Keratinocyte (primary cell): ENCODE measurements around the gene NR2E3. TPM values are rescaled to one million over a fixed set of nuclear protein-coding genes. Genes with fewer than 3 reads are reported as not detected.

ENCODE experiments used
- DNase-seq: peaks from one replicate; pipeline ENCODE4 v3.0.0-alpha.2; 2011; ENCODE audit warnings: low read depth, missing footprints, low spot score
- FAIRE-seq: peaks from 2 replicates; lab custom pipeline; 2011; peaks lifted over from hg19 to GRCh38; lab: Jason Lieb, UNC
- H2AFZ ChIP-seq: 2 replicates; pipeline ENCODE4 v1.6.0; 2012; ENCODE audit warnings: low read length, control low read depth, inconsistent platforms; ENCODE audit not compliant: control insufficient read depth
- H3K27ac ChIP-seq: 2 replicates; pipeline ENCODE4 v1.5.1; 2011; ENCODE audit warnings: low read length; ENCODE audit not compliant: control insufficient read depth, insufficient read depth
- H3K27me3 ChIP-seq: 3 replicates; pipeline ENCODE4 v1.6.0; 2011; ENCODE audit warnings: low read length; ENCODE audit not compliant: control insufficient read depth, insufficient read depth; ENCODE audit errors: extremely low read depth
- H3K36me3 ChIP-seq, 2 experiments: 2 replicates in 1 of 2; 3 replicates in 1 of 2; pipeline ENCODE4 v1.5.1; 2011; ENCODE audit warnings: low read length in 2 of 2, mild to moderate bottlenecking in 1 of 2; ENCODE audit not compliant: control insufficient read depth in 2 of 2, insufficient read depth in 2 of 2; ENCODE audit errors: extremely low read depth in 1 of 2
- H3K4me1 ChIP-seq: 3 replicates; pipeline ENCODE4 v1.5.1; 2011; ENCODE audit warnings: low read length; ENCODE audit not compliant: control insufficient read depth, insufficient read depth; ENCODE audit errors: extremely low read depth
- H3K4me2 ChIP-seq: 3 replicates; pipeline ENCODE4 v1.6.0; 2011; ENCODE audit warnings: low read depth, low read length; ENCODE audit not compliant: control insufficient read depth, insufficient read depth; ENCODE audit errors: extremely low read depth
- H3K4me3 ChIP-seq, 3 experiments: fragments of 200-600 bp in 1 of 3; sonication (generic) in 1 of 3; 2 replicates in 2 of 3; 3 replicates in 1 of 3; pipeline ENCODE4 v1.5.1; 2011 to 2016; ENCODE audit warnings: low read length in 3 of 3, mild to moderate bottlenecking in 3 of 3, control low read depth in 2 of 3, inconsistent platforms in 1 of 3, low read depth in 1 of 3, mixed read lengths in 1 of 3, mixed run types in 1 of 3, moderate library complexity in 1 of 3; ENCODE audit not compliant: control insufficient read depth in 2 of 3, insufficient read depth in 2 of 3; ENCODE audit errors: extremely low read depth in 1 of 3
- H3K79me2 ChIP-seq: 2 replicates; pipeline ENCODE4 v1.6.0; 2012; ENCODE audit warnings: low read length; ENCODE audit not compliant: control insufficient read depth, insufficient read depth
- H3K9ac ChIP-seq: 3 replicates; pipeline ENCODE4 v1.6.0; 2011; ENCODE audit warnings: low read length; ENCODE audit not compliant: control insufficient read depth, insufficient read depth; ENCODE audit errors: extremely low read depth
- H3K9me1 ChIP-seq: 3 replicates; pipeline ENCODE4 v1.6.0; 2011; ENCODE audit warnings: low read length; ENCODE audit not compliant: control insufficient read depth, insufficient read depth; ENCODE audit errors: extremely low read depth
- H3K9me3 ChIP-seq: 2 replicates; pipeline ENCODE4 v1.5.1; 2012; ENCODE audit warnings: low read depth, low read length; ENCODE audit not compliant: control insufficient read depth
- H4K20me1 ChIP-seq: 3 replicates; pipeline ENCODE4 v1.6.0; 2011; ENCODE audit warnings: low read length; ENCODE audit not compliant: control insufficient read depth, insufficient read depth; ENCODE audit errors: extremely low read depth
- EZH2 ChIP-seq: IDR thresholded peaks from one replicate; pipeline ENCODE4 v1.6.1; 2012; ENCODE audit warnings: inconsistent platforms, mild to moderate bottlenecking, low read length, moderate library complexity
- dilution Hi-C: fragments of 300-500 bp; cut with MboI; formaldehyde crosslinking; loops from one replicate; pipeline ENCODE4 v1.7.0; 2020; ENCODE audit warnings: low sequenced_read_pairs; ENCODE audit not compliant: extremely low pct_ligation_motif_present
- polyA plus RNA-seq, 5 experiments: library from polyadenylated mRNA; depleted of rRNA in 3 of 5; stranded (reverse) in 3 of 5; stranded (forward) in 1 of 5; unstranded in 1 of 5; fragments of >200 nt; gene quantifications; 1 replicate in 1 of 5; 2 replicates in 3 of 5; 3 replicates in 1 of 5; pipeline versions ENCODE4 v1.2.1 to v1.2.3, GENCODE V29; 2011 to 2012; ENCODE audit warnings: missing spikeins in 2 of 5, low read depth in 1 of 5, low replicate concordance in 1 of 5
- TF ChIP-seq, protein P1 (sequence below), 3 experiments: IDR thresholded peaks in 1 of 3; conservative IDR thresholded peaks in 1 of 3; optimal IDR thresholded peaks in 1 of 3; 2 replicates in 2 of 3; 3 replicates in 1 of 3; pipeline versions ENCODE3 to v1.5.1; 2011; ENCODE audit warnings: low read length in 3 of 3, mild to moderate bottlenecking in 3 of 3, moderate library complexity in 2 of 3, control low read depth in 1 of 3, inconsistent platforms in 1 of 3; ENCODE audit not compliant: insufficient read depth in 2 of 3; ENCODE audit errors: extremely low read depth in 1 of 3

Gene NR2E3
- polyA plus RNA-seq, 1 donor (not counting 4 experiments of a cell fraction or from before 2014, with no cell fraction given) = 0.46 TPM

DNA sequence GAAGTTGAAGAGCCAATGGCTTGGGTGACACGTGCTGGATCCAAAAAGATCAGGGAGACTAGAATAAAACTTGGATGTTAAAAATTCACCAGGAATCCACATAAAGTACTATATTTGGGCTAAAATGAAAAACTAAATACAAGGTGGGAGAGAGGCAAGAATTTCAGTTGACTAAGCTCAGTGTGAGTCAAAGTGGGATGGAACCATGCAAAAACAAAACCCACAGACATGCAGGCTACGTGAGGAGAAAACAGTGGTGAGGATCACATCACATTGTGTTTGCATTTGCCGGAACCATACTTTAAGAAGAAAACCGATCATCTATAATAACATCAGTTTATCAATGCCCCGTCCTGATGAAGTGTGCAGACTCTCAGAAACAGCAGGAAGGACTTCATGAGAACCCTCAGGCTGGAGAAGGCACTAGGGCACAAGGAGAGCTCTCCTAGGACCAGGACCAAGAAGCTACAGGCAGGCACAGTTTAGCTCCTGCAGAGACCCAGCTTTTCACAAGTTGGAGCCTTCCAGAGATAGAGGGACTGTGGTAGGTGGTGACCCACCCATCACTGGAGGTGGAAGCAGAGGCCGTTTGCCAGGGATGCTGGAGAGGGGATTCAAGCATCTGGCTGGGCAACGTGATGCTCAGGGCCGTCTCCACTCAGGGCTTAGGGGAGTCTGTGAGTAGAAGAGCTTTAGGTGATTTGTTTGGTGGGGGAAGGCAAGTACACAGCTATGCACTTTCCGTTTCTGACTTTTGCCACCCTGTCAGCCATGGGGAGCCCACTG, 29.0 kb upstream of the NR2E3 start:
- H3K4me3 ChIP-seq = no peak overlapping the region
- no peak for DNase-seq
- no peak overlapping the region for H3K4me2 ChIP-seq
- no peak overlapping the region for H3K9ac ChIP-seq
- dilution Hi-C loops = no loop called here
- no peaks in the 10 kb centered on the region for H3K9me3 ChIP-seq
- H3K9me1 ChIP-seq = no peaks in the 10 kb centered on the region
- no peaks in the 10 kb centered on the region for H3K27me3 ChIP-seq
- H4K20me1 ChIP-seq = no peaks in the 10 kb centered on the region
- TF ChIP-seq EZH2 = no peak
- TF ChIP-seq, protein P1, sequence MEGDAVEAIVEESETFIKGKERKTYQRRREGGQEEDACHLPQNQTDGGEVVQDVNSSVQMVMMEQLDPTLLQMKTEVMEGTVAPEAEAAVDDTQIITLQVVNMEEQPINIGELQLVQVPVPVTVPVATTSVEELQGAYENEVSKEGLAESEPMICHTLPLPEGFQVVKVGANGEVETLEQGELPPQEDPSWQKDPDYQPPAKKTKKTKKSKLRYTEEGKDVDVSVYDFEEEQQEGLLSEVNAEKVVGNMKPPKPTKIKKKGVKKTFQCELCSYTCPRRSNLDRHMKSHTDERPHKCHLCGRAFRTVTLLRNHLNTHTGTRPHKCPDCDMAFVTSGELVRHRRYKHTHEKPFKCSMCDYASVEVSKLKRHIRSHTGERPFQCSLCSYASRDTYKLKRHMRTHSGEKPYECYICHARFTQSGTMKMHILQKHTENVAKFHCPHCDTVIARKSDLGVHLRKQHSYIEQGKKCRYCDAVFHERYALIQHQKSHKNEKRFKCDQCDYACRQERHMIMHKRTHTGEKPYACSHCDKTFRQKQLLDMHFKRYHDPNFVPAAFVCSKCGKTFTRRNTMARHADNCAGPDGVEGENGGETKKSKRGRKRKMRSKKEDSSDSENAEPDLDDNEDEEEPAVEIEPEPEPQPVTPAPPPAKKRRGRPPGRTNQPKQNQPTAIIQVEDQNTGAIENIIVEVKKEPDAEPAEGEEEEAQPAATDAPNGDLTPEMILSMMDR (optimal IDR thresholded peaks at IDR 0.05 in 1 of 3, IDR thresholded peaks at IDR 0.05 in 1 of 3, conservative IDR thresholded peaks at IDR 0.05 in 1 of 3; ENCODE audit: extremely low read depth in 1 of 3, insufficient read depth in 2 of 3, low read length in 3 of 3) = no peak
- no peaks in the 10 kb centered on the region for H3K4me1 ChIP-seq
- FAIRE-seq = no peak
- peaks cover 6 to 12% of the 10 kb centered on the region in 2 experiments for H3K36me3 ChIP-seq
- no peak overlapping the region for H2AFZ ChIP-seq
- no peaks in the 10 kb centered on the region for H3K79me2 ChIP-seq
- no peak overlapping the region for H3K27ac ChIP-seq

DNA sequence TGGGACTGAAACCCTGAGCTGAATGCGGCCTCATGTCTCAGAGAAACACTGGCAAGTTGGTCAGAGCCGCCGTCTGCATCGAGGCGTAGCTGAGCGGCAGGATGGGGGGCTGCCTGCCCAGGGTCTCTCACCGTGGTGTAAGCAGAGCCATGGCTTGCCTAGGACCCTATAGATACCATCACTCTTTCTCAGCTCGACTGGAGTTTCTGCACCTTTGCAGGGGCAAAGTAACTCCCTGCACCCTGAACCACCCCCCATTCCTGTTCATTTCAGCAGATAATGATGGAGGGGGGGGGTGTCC, 28.4 kb upstream of the NR2E3 start:
- Histone ChIP-seq H3K79me2 (no peaks in the 10 kb centered on the region), H3K4me2 (no peak overlapping the region), H3K4me3 (no peak overlapping the region), H3K9me3 (no peaks in the 10 kb centered on the region), H2AFZ (no peak overlapping the region), H3K27me3 (no peaks in the 10 kb centered on the region), H3K4me1 (no peaks in the 10 kb centered on the region), H4K20me1 (no peaks in the 10 kb centered on the region), H3K9ac (no peak overlapping the region), H3K9me1 (no peaks in the 10 kb centered on the region), H3K27ac (no peak overlapping the region), H3K36me3 (peaks cover 6 to 11% of the 10 kb centered on the region in 2 experiments)
- DNase-seq (no peak), FAIRE-seq (no peak)
- TF ChIP-seq, protein P1 (optimal IDR thresholded peaks at IDR 0.05 in 1 of 3, IDR thresholded peaks at IDR 0.05 in 1 of 3, conservative IDR thresholded peaks at IDR 0.05 in 1 of 3; ENCODE audit: extremely low read depth in 1 of 3, insufficient read depth in 2 of 3, low read length in 3 of 3) = no peak
- TF ChIP-seq EZH2 = no peak
- dilution Hi-C loops = no loop called here
